DMS 273 (cell line): Measurements from ENCODE around the gene ALG5.

Source experiments
- DNase-seq: peaks from one replicate; lab custom pipeline; 2025; ENCODE audit not compliant: unreplicated experiment; lab: John Stamatoyannopoulos, UW

Gene ALG5

DNA sequence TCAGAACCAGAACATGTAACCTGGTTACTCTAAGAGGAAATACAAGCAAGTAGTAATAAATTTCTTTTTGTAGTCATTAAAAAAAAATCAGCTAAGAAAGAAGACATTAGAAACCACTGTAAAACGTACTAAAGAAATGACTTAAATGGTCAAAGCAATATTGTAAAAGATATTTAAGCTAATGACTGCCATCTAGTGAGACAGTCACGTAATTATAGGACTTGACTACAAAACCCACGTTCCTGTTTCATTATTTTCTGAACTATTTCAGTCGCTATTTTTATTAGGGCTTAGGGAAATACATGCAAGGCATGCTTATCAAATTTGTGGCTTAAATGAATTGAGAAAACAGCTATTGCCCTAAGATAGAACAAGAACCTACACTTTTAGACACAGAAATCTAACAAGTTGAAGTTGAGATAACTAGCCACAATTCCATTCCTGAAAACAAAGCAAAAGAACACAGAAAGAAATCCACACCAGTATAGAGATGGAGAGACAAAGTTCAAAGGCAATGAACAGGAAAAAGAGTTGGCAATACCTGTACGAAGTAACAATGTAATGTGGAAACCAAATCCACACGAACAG, 17.9 kb downstream of the ALG5 start:
- DNase-seq: peak; percentile 60

DNA sequence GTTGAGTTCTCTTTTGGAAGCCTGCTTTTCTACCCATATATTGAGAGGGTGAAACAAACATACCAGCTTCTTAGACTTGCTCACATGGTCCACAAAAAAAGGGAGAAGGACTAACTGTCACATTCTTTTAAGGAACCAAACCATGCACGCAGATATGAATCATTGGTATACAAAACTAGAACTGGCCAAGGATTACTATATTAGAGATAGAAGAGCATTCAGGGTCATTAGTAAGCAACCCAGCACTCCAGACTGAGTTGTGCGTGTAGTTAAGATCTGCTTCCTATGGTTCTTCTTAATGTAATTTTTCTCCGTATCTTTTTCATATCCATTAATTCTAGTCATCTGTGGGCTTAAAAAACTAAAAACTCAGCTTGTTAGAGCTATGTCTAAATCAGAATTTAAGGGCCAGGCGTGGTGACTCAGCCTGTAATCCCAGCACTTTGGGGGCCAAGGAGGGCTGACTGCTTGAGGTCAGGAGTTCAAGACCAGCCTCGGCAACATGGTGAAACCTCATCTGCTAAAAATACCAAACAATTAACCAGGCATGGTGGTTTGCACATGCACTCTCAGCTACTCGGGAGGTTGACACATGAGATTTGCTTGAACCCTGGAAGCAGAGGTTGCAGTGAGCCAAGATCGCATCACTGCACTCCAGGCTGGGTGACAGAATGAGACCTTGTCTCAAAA, 19.6 kb downstream of the ALG5 start:
- DNase-seq: no peak

GRCh38 chr13:36975172-36975571, 24.0 kb downstream of the ALG5 start:
- DNase-seq: no peak

DNA sequence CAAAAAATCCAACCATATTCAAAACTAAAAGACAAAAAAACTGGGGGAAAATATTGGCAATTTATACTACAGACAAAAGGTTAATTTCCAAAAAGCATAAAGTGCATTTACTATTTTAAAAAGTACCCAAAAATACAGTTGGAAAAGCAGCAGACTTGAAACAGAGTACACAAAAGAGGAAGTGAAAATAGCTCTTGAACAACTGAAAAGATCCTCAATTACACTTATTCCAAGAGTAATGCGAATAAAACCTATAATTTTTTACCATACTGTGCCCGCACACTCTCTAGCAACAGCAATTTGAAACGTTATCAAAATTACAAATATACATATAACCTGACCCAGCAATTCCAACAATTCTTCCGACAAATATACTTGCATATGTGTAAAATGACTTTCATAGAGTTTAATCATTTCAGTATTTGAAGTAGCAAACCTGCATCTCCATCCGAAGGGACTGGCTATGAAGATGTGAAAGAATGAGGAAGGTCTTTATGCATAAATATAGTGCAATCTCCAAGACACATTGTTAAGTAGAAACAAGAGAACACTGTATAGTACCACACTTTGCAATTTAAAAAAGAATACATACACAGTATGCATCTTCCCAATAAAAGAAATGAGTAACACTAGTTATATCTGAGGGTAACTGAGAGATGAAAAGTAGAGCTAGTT, 25.4 kb downstream of the ALG5 start:
- no peak for DNase-seq

DNA sequence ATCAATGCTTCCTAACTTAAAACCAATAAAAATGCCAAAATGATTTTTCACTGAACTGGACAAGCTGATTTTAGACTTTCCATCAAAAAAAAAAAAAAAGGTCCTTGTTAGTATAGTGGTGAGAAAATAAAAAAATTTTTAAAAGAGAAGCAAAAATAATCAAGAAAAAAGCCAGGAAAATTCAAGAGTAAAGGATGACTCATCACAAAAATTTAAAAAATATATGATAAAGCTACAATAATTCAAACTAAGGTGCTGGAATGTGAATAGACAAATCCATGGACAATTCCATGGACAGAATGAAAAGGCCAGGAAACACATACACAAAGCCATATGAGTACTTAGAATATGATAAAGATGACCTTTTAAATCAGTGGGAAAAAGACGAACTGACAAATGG, 26.1 kb downstream of the ALG5 start:
- DNase-seq: no peak

- DNase-seq: no peak
These were observed 32.7 kb downstream of the ALG5 start for GRCh38 chr13:36966404-36966803.

GRCh38 chr13:36965767-36966166, 33.4 kb downstream of the ALG5 start:
- DNase-seq: no peak

GRCh38 chr13:36959456-36960116, 39.6 kb downstream of the ALG5 start:
- DNase-seq: no peak

DNA sequence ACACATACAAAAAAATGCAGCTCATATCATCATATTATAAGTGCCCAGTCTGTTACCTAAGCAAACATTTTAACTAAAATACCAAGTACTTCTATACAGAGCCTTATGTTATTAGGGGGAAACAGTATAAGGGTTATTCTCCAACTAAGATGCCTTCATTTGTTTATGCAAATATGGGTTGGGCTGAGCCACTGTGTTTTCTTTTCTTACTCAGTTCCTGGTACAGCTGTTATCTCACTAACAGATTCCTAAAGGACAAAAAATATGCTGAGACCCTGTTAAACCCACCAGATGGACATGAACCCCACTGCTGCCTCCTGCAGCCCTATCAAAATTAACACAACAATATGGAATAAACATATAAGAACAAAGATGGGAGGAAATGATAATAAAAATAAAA, 44.6 kb downstream of the ALG5 start:
- no peak for DNase-seq

GRCh38 chr13:36950920-36951319, 48.2 kb downstream of the ALG5 start:
- no peak for DNase-seq

- DNase-seq: no peak
These were observed 48.8 kb downstream of the ALG5 start for GRCh38 chr13:36950330-36950729.

DNA sequence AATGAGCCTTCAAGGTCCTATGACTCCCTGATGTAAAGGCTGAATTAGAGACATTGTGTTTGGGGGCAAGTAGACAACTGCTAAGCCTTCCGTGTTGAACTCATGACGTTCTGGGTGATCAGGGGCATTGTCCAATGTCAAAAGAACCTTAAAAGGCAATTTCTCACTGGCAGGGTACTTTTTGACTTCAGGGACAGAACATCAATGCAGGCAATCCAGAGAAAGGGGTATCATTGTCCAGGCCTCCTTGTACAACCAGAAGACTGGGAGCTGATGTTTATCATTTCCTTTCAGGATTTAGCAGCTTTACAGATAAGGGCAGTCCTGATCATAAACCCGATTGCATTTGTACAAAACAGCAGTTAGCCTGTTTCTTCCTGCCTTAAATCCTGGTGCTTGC, 54.1 kb downstream of the ALG5 start:
- no peak for DNase-seq

- no peak for DNase-seq
These were observed 73.5 kb downstream of the ALG5 start for GRCh38 chr13:36925603-36926002.

- DNase-seq: no peak
These were observed 75.1 kb downstream of the ALG5 start for GRCh38 chr13:36924001-36924400.

GRCh38 chr13:36921631-36922301, 77.4 kb downstream of the ALG5 start:
- no peak for DNase-seq

DNA sequence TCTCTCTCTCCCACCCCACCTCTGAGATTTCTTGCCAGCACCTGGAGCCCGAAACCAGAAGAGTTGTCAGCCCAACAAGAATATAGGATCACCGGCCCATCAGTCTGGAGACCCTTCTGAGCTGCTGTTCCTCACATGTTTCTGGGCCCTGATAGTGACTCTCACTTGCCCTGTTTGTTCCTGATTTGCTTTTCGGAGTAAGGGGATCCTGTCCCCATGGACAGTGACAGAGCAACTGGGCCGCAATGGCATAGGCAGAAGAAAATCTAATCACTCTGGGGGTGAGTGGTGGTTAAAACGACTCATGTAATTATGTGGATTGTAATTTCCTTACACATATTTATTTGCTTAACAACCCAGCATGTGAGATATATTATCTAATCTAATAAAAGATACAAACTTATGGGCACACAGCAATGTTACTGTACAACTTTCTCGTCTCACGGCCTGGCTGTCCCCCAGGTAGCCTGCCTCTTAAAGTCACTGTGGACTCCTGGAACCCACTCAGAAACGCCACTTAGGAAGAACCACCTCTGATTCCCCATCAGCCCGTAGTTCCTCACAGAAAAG, 78.4 kb downstream of the ALG5 start:
- peak; percentile 36 for DNase-seq

DNA sequence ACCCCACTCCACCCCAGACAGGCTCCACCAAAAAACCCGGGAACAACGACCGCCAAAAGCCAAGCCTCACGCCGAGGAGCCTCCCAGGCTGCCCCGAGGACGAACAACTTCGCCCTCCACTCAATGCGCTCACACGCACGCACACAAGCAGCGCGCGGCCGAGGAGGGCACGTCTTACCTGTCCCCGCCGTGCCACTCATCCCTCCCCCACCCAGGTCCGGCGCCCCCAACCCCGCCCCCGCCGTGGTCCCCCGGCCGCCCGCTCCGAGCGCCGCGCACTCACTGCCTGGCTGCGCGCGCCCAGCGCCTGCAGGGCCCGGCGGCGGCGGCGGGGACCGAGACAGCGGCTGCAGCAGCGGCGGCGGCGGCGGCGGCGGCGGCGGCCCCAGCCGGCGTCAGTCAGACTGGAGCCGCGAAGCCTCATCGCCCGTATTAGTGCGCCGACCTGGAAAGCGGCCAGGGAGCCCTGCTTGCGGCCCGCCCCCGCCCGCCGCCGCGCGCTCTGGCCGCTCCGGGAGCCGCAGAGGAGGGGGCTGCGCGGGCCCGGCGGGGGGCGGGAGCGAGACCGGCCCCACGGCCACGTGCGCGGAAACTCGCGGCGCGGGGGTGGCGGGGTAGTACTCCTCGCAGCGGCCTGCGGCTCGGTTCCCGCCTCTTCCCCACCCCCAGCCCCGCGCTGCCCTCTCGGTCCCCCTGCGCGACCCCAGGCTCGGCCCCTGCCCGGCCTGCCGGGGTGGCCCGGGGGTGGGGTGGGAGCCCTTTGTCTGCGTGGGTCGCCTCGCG, 79.1 kb downstream of the ALG5 start, which contains the start of gene SMAD9:
SMAD9 (minus strand) TSS at position 406 of the 783 bp plus-strand sequence. CDS start 40,549 bp downstream, outside the sequence.
- DNase-seq: peak; percentile 90

GRCh38 chr13:36919171-36919832, 79.8 kb downstream of the ALG5 start:
- peak; percentile 78 for DNase-seq
